Naive thymus-derived CD4-positive, alpha-beta T cell (primary cell): ENCODE data around the gene POC1B. TPM values are rescaled to one million over a fixed set of nuclear protein-coding genes. Genes with fewer than 3 reads are reported as not detected.

Experiments used
- ATAC-seq: fragments of 150-1000 bp; cut with Tn5 transposase; 2 replicates; pipeline ENCODE4 v1.10.0; 2021; ENCODE audit warnings: mild to moderate bottlenecking, moderate library complexity
- CTCF ChIA-PET: fragments of 350-600 bp; sonication (Branson Sonifier 250); formaldehyde crosslinking; loops from one replicate; lab custom pipeline; 2021; ENCODE audit warnings: antibody characterized with exemption; lab: Charles Lee
- POLR2A ChIA-PET: fragments of 350-600 bp; sonication (Branson Sonifier 250); formaldehyde crosslinking; loops from one replicate; lab custom pipeline; 2021; ENCODE audit warnings: antibody characterized with exemption, inconsistent platforms; lab: Charles Lee
- DNase-seq, 9 donors: peaks; one replicate each; pipeline versions ENCODE4 v3.0.0 to v3.0.0-alpha.2; 2020 to 2022; ENCODE audit warnings: mixed read lengths in 1 of 9
- H3K27ac ChIP-seq: one replicate; pipeline ENCODE4 v1.7.0; 2013; ENCODE audit warnings: mild to moderate bottlenecking, low read depth, low read length, moderate library complexity
- H3K27me3 ChIP-seq, 2 donors: one replicate each; pipeline ENCODE4 v1.7.0; 2013; ENCODE audit warnings: low read length in 2 of 2, mild to moderate bottlenecking in 2 of 2, moderate library complexity in 2 of 2; ENCODE audit not compliant: control insufficient read depth in 2 of 2, insufficient read depth in 2 of 2
- H3K36me3 ChIP-seq, 3 experiments: 1 replicate in 2 of 3; 2 replicates in 1 of 3; pipeline ENCODE4 v1.7.0; 2013; ENCODE audit warnings: low read length in 3 of 3, mild to moderate bottlenecking in 3 of 3, moderate library complexity in 1 of 3; ENCODE audit not compliant: insufficient read depth in 3 of 3, control insufficient read depth in 2 of 3
- H3K4me1 ChIP-seq, 2 donors: one replicate each; pipeline ENCODE4 v1.7.0; 2013; ENCODE audit warnings: low read length in 2 of 2, mild to moderate bottlenecking in 2 of 2, moderate library complexity in 1 of 2; ENCODE audit not compliant: control insufficient read depth in 2 of 2, insufficient read depth in 2 of 2
- H3K4me3 ChIP-seq: 2 replicates; pipeline ENCODE4 v1.7.0; 2013; ENCODE audit warnings: mild to moderate bottlenecking, low read length
- H3K9me3 ChIP-seq, 3 experiments: 1 replicate in 2 of 3; 2 replicates in 1 of 3; pipeline ENCODE4 v1.7.0; 2013; ENCODE audit warnings: low read length in 3 of 3; ENCODE audit not compliant: control insufficient read depth in 2 of 3
- H3K27ac Mint-ChIP-seq, 9 donors: one replicate each; pipeline ENCODE4 v1.8.0; 2020 to 2022; ENCODE audit warnings: mixed read lengths in 9 of 9, mild to moderate bottlenecking in 8 of 9, moderate library complexity in 5 of 9, inconsistent platforms in 2 of 9
- H3K27me3 Mint-ChIP-seq, 5 donors: one replicate each; pipeline ENCODE4 v1.8.0; 2021 to 2022; ENCODE audit warnings: mixed read lengths in 5 of 5, mild to moderate bottlenecking in 1 of 5
- H3K36me3 Mint-ChIP-seq, 5 donors: one replicate each; pipeline ENCODE4 v1.8.0; 2020 to 2022; ENCODE audit warnings: mixed read lengths in 5 of 5, mild to moderate bottlenecking in 3 of 5, inconsistent platforms in 1 of 5
- H3K4me1 Mint-ChIP-seq, 7 donors: one replicate each; pipeline ENCODE4 v1.8.0; 2020 to 2022; ENCODE audit warnings: mixed read lengths in 7 of 7, mild to moderate bottlenecking in 3 of 7, inconsistent platforms in 1 of 7
- H3K4me3 Mint-ChIP-seq, 10 donors: one replicate each; pipeline ENCODE4 v1.8.0; 2020 to 2022; ENCODE audit warnings: mild to moderate bottlenecking in 10 of 10, mixed read lengths in 10 of 10, moderate library complexity in 6 of 10, inconsistent platforms in 2 of 10
- H3K9me3 Mint-ChIP-seq, 11 donors: one replicate each; pipeline ENCODE4 v1.8.0; 2020 to 2022; ENCODE audit warnings: mixed read lengths in 11 of 11, mild to moderate bottlenecking in 4 of 11, inconsistent platforms in 1 of 11, moderate library complexity in 1 of 11
- intact Hi-C, 2 donors: fragments of 100-400 bp; cut with micrococcal nuclease; formaldehyde crosslinking; loops; one replicate each; pipeline ENCODE4 v1.15.1; 2023
- polyA plus RNA-seq, 2 donors: library from polyadenylated mRNA; unstranded; fragments of 300-500 nt; fragmentation: Illumina TruSeq; gene quantifications; one replicate each; pipeline ENCODE4 v1.2.3, GENCODE V29; 2021
- total RNA-seq, 6 experiments: library from RNA in 5 of 6; stranded (reverse) in 5 of 6; gene quantifications; 1 replicate in 5 of 6; 2 replicates in 1 of 6; pipeline ENCODE4 v1.2.3 and lab custom pipeline; 2021 to 2026

Gene POC1B
- total and polyA plus RNA-seq, 7 experiments from 2014 or later = 19.4 to 38.7 (median 23.4) TPM

DNA sequence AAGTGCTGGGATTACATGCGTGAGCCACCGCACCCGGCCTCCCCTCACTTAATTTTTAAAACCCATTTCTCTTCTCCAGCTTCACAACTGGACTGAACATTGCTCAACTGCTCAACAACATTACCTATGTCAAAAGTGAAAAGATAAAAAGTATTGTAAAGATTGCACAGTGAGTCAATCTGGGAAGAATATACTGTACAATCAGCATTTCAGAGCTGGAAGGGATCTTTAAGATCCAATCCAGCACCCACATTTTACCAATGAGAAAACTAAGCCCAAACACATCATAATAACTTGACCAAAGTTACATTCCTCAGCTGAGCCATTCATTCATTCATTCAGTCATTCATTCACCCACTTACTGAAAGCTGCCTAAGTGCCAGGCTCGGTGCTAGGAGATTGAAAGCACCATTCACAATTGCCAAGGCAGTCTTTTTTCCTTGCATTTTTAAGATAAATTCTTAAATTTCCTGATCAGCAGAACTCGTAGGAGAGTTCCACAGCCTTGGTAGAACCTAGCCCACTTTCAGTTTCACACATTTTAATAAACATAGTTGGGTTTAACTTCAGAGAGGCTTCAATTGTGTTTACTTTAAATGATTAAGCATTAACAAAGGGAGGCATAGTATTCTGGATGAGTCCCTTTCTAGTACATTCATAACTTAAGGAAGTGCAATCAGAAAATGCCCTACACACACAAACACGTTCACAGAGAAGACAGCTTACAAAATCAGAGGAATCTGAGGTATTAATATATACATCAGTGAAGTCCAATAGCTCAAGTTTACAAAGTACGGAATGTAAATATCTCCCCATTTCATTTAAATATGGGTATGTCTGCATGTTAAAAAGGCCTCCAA is 4.3 kb downstream of the POC1B start:
- intact Hi-C loops = loop anchor here in 1 of 2 donors (10.0 kb wide), 1 partner anchor 1407 kb away; no protein-coding TSS in a partner anchor
- no peaks in the 10 kb centered on the region for H3K9me3 Mint-ChIP-seq
- H3K9me3 ChIP-seq = no peaks in the 10 kb centered on the region
- H3K36me3 Mint-ChIP-seq = peaks cover 5 to 33% (median 19%) of the 10 kb centered on the region in 5 donors
- peak overlapping the region; percentile 3 to 94 (median 60) for H3K4me3 Mint-ChIP-seq
- DNase-seq = no peak
- no peak for ATAC-seq
- peaks cover 0 to 13% (median 0%) of the 10 kb centered on the region in 3 experiments for H3K36me3 ChIP-seq
- ChIA-PET CTCF (interaction anchor here (0.6 to 2.4 kb wide), 4 partner anchors 8 to 481 kb away, joined by 3 to 8 read pairs (median 4); no protein-coding TSS in a partner anchor), POLR2A (interaction anchor here (0.9 kb wide), 1 partner anchor 188 kb away, joined by 3 read pairs; the partner anchor contains the start of gene ATP2B1)
- no peak overlapping the region for H3K27ac ChIP-seq
- no peak overlapping the region for H3K4me3 ChIP-seq
- H3K27ac Mint-ChIP-seq = peak overlapping the region in 2 of 9 donors; percentile 21 to 59
- peaks cover 29 to 35% of the 10 kb centered on the region in 2 donors for H3K4me1 ChIP-seq
- H3K27me3 Mint-ChIP-seq = no peaks in the 10 kb centered on the region
- peaks cover 26 to 76% (median 52%) of the 10 kb centered on the region in 7 donors for H3K4me1 Mint-ChIP-seq
- no peaks in the 10 kb centered on the region for H3K27me3 ChIP-seq

DNA sequence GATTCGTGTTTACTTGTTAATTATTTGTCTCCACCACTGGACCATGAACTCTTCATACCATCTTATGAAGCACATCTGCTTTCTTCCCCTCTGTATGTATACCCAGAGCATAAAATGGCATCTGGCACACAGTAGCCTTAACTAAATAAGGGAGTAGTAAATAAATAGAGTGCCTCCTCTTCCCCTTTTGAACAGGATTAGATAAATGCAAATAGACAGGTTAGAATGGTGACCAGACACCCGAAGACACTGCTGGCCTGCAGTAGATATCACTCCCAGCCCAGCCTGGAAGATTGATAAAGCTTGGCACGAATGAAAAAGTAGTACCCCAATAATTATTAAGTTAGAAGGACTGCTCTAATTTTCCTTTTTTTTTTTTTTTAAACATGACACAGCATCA is 8.1 kb downstream of the POC1B start:
- H3K4me3 ChIP-seq = no peak overlapping the region
- ChIA-PET POLR2A (no interaction called here), CTCF (interaction anchor here (1.5 kb wide), 1 partner anchor 57 kb away, joined by 6 read pairs; no protein-coding TSS in a partner anchor)
- H3K27ac ChIP-seq = no peak overlapping the region
- no peak overlapping the region for H3K27ac Mint-ChIP-seq
- no peaks in the 10 kb centered on the region for H3K27me3 Mint-ChIP-seq
- ATAC-seq (no peak), DNase-seq (no peak)
- H3K4me3 Mint-ChIP-seq = no peak overlapping the region
- H3K9me3 ChIP-seq = no peaks in the 10 kb centered on the region
- H3K4me1 ChIP-seq = peaks cover 13 to 21% of the 10 kb centered on the region in 2 donors
- intact Hi-C loops = no loop called here
- peaks cover 12 to 53% (median 34%) of the 10 kb centered on the region in 7 donors for H3K4me1 Mint-ChIP-seq
- no peaks in the 10 kb centered on the region for H3K9me3 Mint-ChIP-seq
- no peaks in the 10 kb centered on the region for H3K36me3 ChIP-seq
- peaks cover 2 to 19% (median 9%) of the 10 kb centered on the region in 5 donors for H3K36me3 Mint-ChIP-seq
- no peaks in the 10 kb centered on the region for H3K27me3 ChIP-seq

DNA sequence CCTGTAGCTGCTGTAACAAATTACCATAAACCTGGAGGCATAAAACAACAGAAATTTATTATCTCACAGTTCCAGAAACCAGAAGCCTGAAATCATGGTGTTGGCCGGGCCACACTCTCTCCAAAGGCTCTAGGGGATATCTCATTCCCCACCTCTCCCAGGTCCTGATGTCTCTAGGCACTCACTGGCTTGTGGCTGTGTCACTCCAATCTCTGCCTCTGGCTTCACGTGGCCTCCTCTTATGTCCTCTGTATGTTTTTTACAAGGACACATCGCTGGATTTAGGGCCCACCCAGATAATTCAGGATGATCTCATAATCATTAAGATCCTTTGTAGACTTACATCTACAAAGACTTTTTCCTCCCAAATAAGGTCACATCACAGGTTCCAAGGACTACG is 9.2 kb downstream of the POC1B start:
- Mint-ChIP-seq H3K27me3 (no peaks in the 10 kb centered on the region), H3K9me3 (no peaks in the 10 kb centered on the region), H3K4me1 (peaks cover 6 to 43% (median 24%) of the 10 kb centered on the region in 7 donors), H3K36me3 (peaks cover 0 to 13% (median 4%) of the 10 kb centered on the region in 5 donors), H3K27ac (no peak overlapping the region), H3K4me3 (no peak overlapping the region)
- no peak for DNase-seq
- Histone ChIP-seq H3K36me3 (no peaks in the 10 kb centered on the region), H3K4me1 (peaks cover 5 to 11% of the 10 kb centered on the region in 2 donors), H3K27ac (no peak overlapping the region), H3K27me3 (no peaks in the 10 kb centered on the region), H3K4me3 (no peak overlapping the region), H3K9me3 (no peaks in the 10 kb centered on the region)
- ChIA-PET POLR2A (no interaction called here), CTCF (interaction anchor here (0.7 kb wide), 1 partner anchor 47 kb away, joined by 4 read pairs; no protein-coding TSS in a partner anchor)
- intact Hi-C loops = no loop called here
- no peak for ATAC-seq

DNA sequence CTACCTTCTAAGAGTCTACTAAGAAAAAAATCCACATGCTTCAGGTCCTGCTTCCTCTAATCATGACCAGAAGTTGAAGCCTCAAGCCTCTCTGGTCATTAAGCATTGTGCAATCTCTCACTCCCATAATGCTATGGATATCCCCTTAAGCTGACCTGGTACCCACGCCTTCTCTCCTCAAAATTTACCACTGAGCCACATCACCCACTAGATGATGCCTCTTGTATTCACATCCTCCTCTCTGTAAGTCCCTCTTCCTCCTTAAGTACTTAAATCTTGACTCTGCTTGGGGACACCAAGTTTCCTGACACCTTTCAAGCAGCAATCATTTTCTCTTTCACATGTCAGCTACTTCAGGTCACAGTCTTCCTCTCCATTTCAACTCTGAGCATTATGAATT is 11.1 kb downstream of the POC1B start:
- H3K9me3 ChIP-seq = no peaks in the 10 kb centered on the region
- H3K4me3 Mint-ChIP-seq = no peak overlapping the region
- ATAC-seq = peak; percentile 32
- no peak overlapping the region for H3K27ac ChIP-seq
- intact Hi-C loops = loop anchor here in 1 of 2 donors (1.0 kb wide), 1 partner anchor 10 kb away; the partner anchor contains the start of gene GALNT4
- ChIA-PET POLR2A (no interaction called here), CTCF (no interaction called here)
- H3K4me3 ChIP-seq = no peak overlapping the region
- no peaks in the 10 kb centered on the region for H3K36me3 ChIP-seq
- H3K27ac Mint-ChIP-seq = no peak overlapping the region
- H3K27me3 Mint-ChIP-seq = no peaks in the 10 kb centered on the region
- H3K4me1 ChIP-seq = peaks cover 0 to 7% of the 10 kb centered on the region in 2 donors
- H3K36me3 Mint-ChIP-seq = peaks cover 0 to 12% (median 4%) of the 10 kb centered on the region in 5 donors
- H3K27me3 ChIP-seq = no peaks in the 10 kb centered on the region
- H3K9me3 Mint-ChIP-seq = no peaks in the 10 kb centered on the region
- no peak for DNase-seq
- H3K4me1 Mint-ChIP-seq = peaks cover 4 to 31% (median 17%) of the 10 kb centered on the region in 7 donors

DNA sequence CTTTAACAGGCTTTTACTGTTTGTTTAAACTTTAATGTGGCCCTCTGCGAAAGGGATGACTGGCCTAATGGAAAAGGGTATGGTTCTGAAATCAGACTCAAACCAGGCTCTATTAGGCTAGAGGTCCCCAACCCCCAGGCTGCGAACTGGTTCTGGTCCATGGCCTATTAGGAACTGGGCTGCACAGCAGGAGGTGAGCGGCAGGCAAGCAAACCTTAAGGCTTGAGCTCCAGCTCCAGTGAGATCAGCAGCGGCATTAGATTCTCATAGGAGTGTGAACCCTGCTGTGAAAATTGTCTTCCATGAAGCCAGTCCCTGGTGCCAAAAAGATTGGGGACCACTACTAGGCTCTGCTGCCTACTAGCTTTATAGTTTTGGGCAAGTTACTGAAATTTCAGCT is 12.3 kb downstream of the POC1B start:
- H3K36me3 Mint-ChIP-seq = peaks cover 0 to 11% (median 4%) of the 10 kb centered on the region in 5 donors
- peaks cover 4 to 22% (median 11%) of the 10 kb centered on the region in 7 donors for H3K4me1 Mint-ChIP-seq
- CTCF ChIA-PET = interaction anchor here (0.7 kb wide), 1 partner anchor 9 kb away, joined by 3 read pairs; no protein-coding TSS in a partner anchor
- no peaks in the 10 kb centered on the region for H3K36me3 ChIP-seq
- intact Hi-C loops = no loop called here
- no peaks in the 10 kb centered on the region for H3K9me3 ChIP-seq
- no peak for ATAC-seq
- no peaks in the 10 kb centered on the region for H3K27me3 Mint-ChIP-seq
- no peak for DNase-seq
- H3K4me1 ChIP-seq = peaks cover 0 to 7% of the 10 kb centered on the region in 2 donors
- no peak overlapping the region for H3K4me3 Mint-ChIP-seq
- POLR2A ChIA-PET = no interaction called here
- no peaks in the 10 kb centered on the region for H3K9me3 Mint-ChIP-seq
- no peak overlapping the region for H3K4me3 ChIP-seq
- no peaks in the 10 kb centered on the region for H3K27me3 ChIP-seq
- no peak overlapping the region for H3K27ac ChIP-seq
- no peak overlapping the region for H3K27ac Mint-ChIP-seq

DNA sequence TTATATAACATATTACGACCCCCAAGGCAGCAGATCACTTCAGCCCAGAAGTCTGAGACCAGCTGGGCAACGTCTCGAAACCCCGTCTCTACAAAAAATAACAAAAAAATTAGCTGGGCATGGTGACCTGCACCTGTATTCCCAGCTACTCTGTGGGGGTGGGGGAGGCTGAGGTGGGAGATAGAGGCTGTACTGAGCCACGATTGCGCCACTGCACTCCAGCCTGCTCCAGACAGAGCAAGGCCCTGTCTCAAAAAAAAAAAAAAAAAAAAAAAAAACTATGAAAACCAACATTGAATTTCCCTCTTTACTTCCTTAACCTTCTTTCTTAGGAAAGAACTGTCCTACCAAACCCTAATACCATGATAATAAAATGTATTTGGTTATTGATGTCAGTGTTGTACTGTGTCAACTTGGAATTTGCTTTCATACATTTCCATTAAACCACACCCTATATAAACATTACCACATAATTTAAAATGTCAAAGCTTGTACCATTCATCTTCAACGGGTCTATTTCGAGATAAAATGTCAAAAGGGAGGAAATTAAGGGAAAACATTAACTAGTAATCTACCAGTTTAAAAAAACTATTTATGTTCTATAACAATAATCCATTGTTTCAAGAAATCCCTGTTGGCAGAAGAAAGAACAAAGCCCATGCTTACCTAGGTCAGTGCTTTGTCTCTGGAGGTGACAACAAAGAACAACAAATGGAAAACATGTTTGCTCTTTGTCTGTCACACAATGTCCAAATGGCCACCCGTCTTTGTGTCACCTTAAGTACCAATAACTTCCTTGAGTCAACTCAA is 18.6 kb downstream of the POC1B start:
- POLR2A ChIA-PET = no interaction called here
- DNase-seq (no peak), ATAC-seq (no peak)
- no peaks in the 10 kb centered on the region for H3K4me1 ChIP-seq
- H3K27me3 ChIP-seq = no peaks in the 10 kb centered on the region
- Mint-ChIP-seq H3K27ac (no peak overlapping the region), H3K9me3 (no peaks in the 10 kb centered on the region), H3K4me1 (peaks cover 4 to 19% (median 12%) of the 10 kb centered on the region in 7 donors), H3K27me3 (no peaks in the 10 kb centered on the region), H3K36me3 (peaks cover 0 to 22% (median 13%) of the 10 kb centered on the region in 5 donors), H3K4me3 (no peak overlapping the region)
- intact Hi-C loops = no loop called here
- no peaks in the 10 kb centered on the region for H3K9me3 ChIP-seq
- H3K36me3 ChIP-seq = no peaks in the 10 kb centered on the region
- no peak overlapping the region for H3K4me3 ChIP-seq
- H3K27ac ChIP-seq = no peak overlapping the region
- CTCF ChIA-PET = no interaction called here
